Activated T-cell treated with anti-CD3 and anti-CD28 coated beads, Interleukin-2, amount 50 U/mL, for 24 hours (primary cell): Measurements from ENCODE around the gene TRIM46.
"Not testable (repeated sequence)": the region's sequence is repeated elsewhere in the genome, so short reads cannot be mapped to it uniquely, and the experiment has no call there.

Experiments used
- DNase-seq: peaks from one replicate; pipeline ENCODE4 v3.0.0-alpha.2; 2020
- H3K27ac Mint-ChIP-seq: 2 replicates; pipeline ENCODE4 v1.8.0; 2020; ENCODE audit warnings: mild to moderate bottlenecking, mixed read lengths
- H3K27me3 Mint-ChIP-seq: 2 replicates; pipeline ENCODE4 v1.8.0; 2020; ENCODE audit warnings: mixed read lengths
- H3K36me3 Mint-ChIP-seq: 2 replicates; pipeline ENCODE4 v1.8.0; 2020; ENCODE audit warnings: low read depth, mixed read lengths
- H3K4me1 Mint-ChIP-seq: 2 replicates; pipeline ENCODE4 v1.8.0; 2020; ENCODE audit warnings: low read depth, mixed read lengths
- H3K4me3 Mint-ChIP-seq: 2 replicates; pipeline ENCODE4 v1.8.0; 2020; ENCODE audit warnings: mild to moderate bottlenecking, moderate library complexity, mixed read lengths
- H3K9me3 Mint-ChIP-seq: 2 replicates; pipeline ENCODE4 v1.8.0; 2020; ENCODE audit warnings: mixed read lengths

The TRIM46 gene

GRCh38 chr1:155184835-155185782 is 11.5 kb downstream of the TRIM46 start:
- Mint-ChIP-seq H3K9me3 (no peaks in the 10 kb centered on the region), H3K27ac (no peak overlapping the region), H3K4me3 (no peak overlapping the region), H3K4me1 (peaks cover 4% of the 10 kb centered on the region), H3K36me3 (peaks cover 19% of the 10 kb centered on the region), H3K27me3 (no peaks in the 10 kb centered on the region)
- DNase-seq = no peak

GRCh38 chr1:155185783-155186066 is 12.1 kb downstream of the TRIM46 start:
- Mint-ChIP-seq H3K4me3 (no peak overlapping the region), H3K27ac (no peak overlapping the region), H3K27me3 (no peaks in the 10 kb centered on the region), H3K4me1 (peaks cover 4% of the 10 kb centered on the region), H3K9me3 (no peaks in the 10 kb centered on the region), H3K36me3 (peaks cover 18% of the 10 kb centered on the region)
- no peak for DNase-seq

- Mint-ChIP-seq H3K4me3 (no peak overlapping the region), H3K9me3 (no peaks in the 10 kb centered on the region), H3K27ac (no peak overlapping the region), H3K36me3 (peaks cover 17% of the 10 kb centered on the region), H3K27me3 (no peaks in the 10 kb centered on the region), H3K4me1 (peaks cover 4% of the 10 kb centered on the region)
- DNase-seq = no peak
Observed at GRCh38 chr1:155186067-155186793, 12.6 kb downstream of the TRIM46 start.

GRCh38 chr1:155186794-155187455 is 13.3 kb downstream of the TRIM46 start:
- Mint-ChIP-seq H3K27ac (peak overlapping the region; percentile 34), H3K36me3 (peaks cover 11% of the 10 kb centered on the region), H3K9me3 (no peaks in the 10 kb centered on the region), H3K27me3 (no peaks in the 10 kb centered on the region), H3K4me3 (no peak overlapping the region), H3K4me1 (peaks cover 6% of the 10 kb centered on the region)
- DNase-seq = no peak

DNA sequence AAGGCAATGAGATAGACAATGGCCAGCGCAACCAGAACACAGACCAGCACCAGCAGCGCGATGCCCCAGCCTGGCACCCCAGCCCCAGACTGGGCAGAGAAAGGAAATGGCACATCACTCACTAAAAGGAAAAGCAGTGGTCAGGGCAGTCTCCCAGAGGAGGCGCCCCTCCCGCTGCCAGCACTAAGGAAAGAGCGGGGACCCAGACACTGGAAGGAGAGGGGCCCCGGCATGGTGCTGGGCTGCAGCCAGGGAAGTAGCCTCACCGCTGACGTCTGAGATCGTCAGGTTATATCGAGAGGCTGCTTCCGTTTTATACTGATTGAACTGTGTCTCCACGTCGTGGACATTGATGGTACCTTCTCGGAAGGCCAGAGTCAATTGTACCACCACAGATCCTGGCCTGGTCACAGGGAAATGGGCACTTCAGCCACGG is 13.8 kb downstream of the TRIM46 start:
- Mint-ChIP-seq H3K36me3 (peaks cover 7% of the 10 kb centered on the region), H3K27me3 (no peaks in the 10 kb centered on the region), H3K4me1 (peaks cover 11% of the 10 kb centered on the region), H3K4me3 (no peak overlapping the region), H3K27ac (peak overlapping the region; percentile 34), H3K9me3 (no peaks in the 10 kb centered on the region)
- DNase-seq = no peak

GRCh38 chr1:155188268-155188667 is 14.6 kb downstream of the TRIM46 start:
- H3K4me1 Mint-ChIP-seq = peaks cover 17% of the 10 kb centered on the region
- no peak overlapping the region for H3K4me3 Mint-ChIP-seq
- H3K27ac Mint-ChIP-seq = peak overlapping the region; percentile 86
- DNase-seq = no peak
- H3K27me3 Mint-ChIP-seq = no peaks in the 10 kb centered on the region
- peaks cover 5% of the 10 kb centered on the region for H3K36me3 Mint-ChIP-seq
- H3K9me3 Mint-ChIP-seq = no peaks in the 10 kb centered on the region

DNA sequence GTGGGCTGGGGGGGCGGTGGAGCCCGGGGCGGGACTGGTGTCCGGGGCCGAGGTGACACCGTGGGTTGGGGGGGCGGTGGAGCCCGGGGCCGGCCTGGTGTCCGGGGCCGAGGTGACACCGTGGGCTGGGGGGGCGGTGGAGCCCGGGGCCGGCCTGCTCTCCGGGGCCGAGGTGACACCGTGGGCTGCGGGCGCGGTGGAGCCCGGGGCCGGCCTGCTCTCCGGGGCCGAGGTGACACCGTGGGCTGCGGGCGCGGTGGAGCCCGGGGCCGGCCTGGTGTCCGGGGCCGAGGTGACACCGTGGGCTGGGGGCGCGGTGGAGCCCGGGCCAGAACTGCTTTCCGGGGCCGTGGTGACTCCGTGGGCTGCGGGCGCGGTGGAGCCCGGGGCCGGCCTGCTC is 16.3 kb downstream of the TRIM46 start:
- DNase-seq, H3K27ac Mint-ChIP-seq, H3K27me3 Mint-ChIP-seq, H3K4me3 Mint-ChIP-seq, H3K36me3 Mint-ChIP-seq, H3K9me3 Mint-ChIP-seq: not testable (repeated sequence)
- peaks cover 30% of the 10 kb centered on the region for H3K4me1 Mint-ChIP-seq

- Mint-ChIP-seq H3K36me3 (peaks cover 18% of the 10 kb centered on the region), H3K27me3 (no peaks in the 10 kb centered on the region), H3K4me1 (peaks cover 41% of the 10 kb centered on the region), H3K27ac (peak overlapping the region; percentile 86), H3K4me3 (no peak overlapping the region), H3K9me3 (no peaks in the 10 kb centered on the region)
- DNase-seq = no peak
Observed at GRCh38 chr1:155191904-155192303, 18.3 kb downstream of the TRIM46 start.

DNA sequence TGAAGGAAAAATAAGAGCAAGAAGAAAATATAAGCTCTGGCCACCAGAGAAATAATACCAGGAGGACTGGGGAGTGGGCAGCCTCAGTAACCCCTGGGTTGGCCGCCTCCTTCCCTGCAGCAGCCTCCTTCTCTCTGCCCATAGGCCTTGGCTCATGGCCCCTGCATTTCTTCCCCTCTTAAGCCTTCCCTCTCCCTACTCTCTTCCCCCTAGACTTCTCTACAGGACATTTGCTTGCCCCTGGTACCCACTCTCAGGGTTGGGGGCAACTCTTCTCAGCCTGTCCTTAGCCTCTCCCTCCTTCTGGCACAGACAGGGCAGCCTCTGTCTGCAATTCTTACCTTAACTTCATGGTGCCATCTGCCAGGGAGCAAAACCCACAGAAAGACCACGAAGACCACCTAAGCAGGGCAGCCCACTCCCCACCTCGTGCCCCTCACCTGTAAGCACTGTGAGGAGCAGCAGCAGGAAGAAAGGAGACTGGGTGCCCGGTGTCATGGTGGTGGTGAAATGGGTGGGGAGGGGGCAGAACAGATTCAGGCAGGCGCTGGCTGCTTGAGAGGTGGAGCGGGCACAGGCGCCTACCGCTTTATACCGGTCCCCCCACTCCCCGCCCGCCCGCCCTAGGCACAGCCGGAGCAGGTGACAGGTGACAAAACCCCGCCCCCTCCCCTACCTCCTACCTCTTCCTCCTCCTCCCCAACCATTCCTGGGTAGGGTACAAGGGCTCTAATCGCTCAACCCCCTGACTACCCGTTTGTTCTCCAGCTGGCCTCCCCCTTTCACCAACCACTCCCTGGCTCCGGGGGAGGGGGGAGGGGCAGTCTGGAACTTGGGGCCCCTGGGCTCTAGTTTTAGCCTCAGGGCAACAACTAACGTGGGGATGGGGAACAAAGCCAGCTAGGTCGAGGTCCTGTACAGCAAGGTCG is 19.0 kb downstream of the TRIM46 start:
- DNase-seq = no peak
- H3K27ac Mint-ChIP-seq = peak overlapping the region; percentile 98
- H3K4me3 Mint-ChIP-seq = peak overlapping the region; percentile 91
- H3K27me3 Mint-ChIP-seq = no peaks in the 10 kb centered on the region
- no peaks in the 10 kb centered on the region for H3K9me3 Mint-ChIP-seq
- peaks cover 23% of the 10 kb centered on the region for H3K36me3 Mint-ChIP-seq
- H3K4me1 Mint-ChIP-seq = peaks cover 41% of the 10 kb centered on the region

DNA sequence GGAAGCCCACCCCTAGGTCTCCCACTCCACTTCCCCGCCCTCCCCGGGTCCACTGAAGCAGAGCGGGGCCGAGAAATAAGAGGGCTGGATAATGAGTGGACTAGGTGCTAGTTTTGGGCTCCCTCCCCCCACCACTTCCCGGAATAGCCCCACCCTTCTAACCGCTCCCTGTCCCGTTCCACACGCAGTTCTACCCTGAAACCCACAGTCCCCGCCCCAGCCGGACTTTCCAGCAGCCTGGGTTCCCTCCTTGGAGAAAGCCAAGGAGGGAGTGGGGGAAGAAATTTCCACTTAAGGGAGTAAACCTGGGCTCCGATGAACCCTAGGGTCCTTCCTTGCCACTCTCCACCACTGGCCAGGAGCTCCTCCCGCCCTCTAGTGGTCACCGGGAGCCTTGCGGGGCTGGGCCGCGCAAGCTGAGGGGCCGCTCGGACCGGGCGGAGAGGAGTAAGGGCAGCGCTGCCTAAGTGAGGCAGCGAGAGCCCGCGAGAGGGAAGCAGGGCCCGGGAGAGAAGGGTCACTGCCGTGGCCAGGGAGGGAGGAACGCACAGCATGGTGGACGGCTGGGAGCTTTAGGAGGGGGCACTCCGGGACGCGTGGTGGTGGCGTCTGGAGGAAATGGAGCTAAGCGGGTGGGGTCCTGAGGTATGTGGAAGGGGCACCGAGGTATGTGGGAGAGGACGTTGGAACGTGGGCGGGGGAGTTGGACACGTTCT is 19.8 kb downstream of the TRIM46 start:
- Mint-ChIP-seq H3K4me1 (peaks cover 37% of the 10 kb centered on the region), H3K27me3 (no peaks in the 10 kb centered on the region), H3K27ac (peak overlapping the region; percentile 98), H3K4me3 (peak overlapping the region; percentile 91), H3K36me3 (peaks cover 32% of the 10 kb centered on the region), H3K9me3 (no peaks in the 10 kb centered on the region)
- DNase-seq = peak; percentile 89

- H3K9me3 Mint-ChIP-seq, H3K27me3 Mint-ChIP-seq, DNase-seq: not testable (repeated sequence)
- H3K27ac Mint-ChIP-seq = peak overlapping the region; percentile 98
- peak overlapping the region; percentile 91 for H3K4me3 Mint-ChIP-seq
- peaks cover 37% of the 10 kb centered on the region for H3K4me1 Mint-ChIP-seq
- peaks cover 34% of the 10 kb centered on the region for H3K36me3 Mint-ChIP-seq
Observed at GRCh38 chr1:155193991-155194240, 20.3 kb downstream of the TRIM46 start.

- Mint-ChIP-seq H3K4me1 (peaks cover 37% of the 10 kb centered on the region), H3K27me3 (no peaks in the 10 kb centered on the region), H3K36me3 (peaks cover 42% of the 10 kb centered on the region), H3K9me3 (no peaks in the 10 kb centered on the region), H3K27ac (peak overlapping the region; percentile 82), H3K4me3 (peak overlapping the region; percentile 82)
- DNase-seq = no peak
Observed at GRCh38 chr1:155195201-155196102, 21.8 kb downstream of the TRIM46 start.
